Heart right ventricle (tissue), 16 donors: ENCODE results near the gene GDAP1L1. TPM values are rescaled to one million over a fixed set of nuclear protein-coding genes. Genes with fewer than 3 reads are reported as not detected.

Source experiments
- ATAC-seq, 8 donors: fragments of 200-7000 bp; cut with Tn5 transposase; one replicate each; pipeline ENCODE4 v1.9.1; 2020; ENCODE audit warnings: mild to moderate bottlenecking in 8 of 8, moderate library complexity in 8 of 8, moderate number of reproducible peaks in 1 of 8
- DNase-seq, 2 donors: peaks; one replicate each; pipeline ENCODE4 v3.0.0-alpha.2; 2020
- H3K27ac ChIP-seq, 10 donors: fragments of 200-600 bp; sonication (generic) in 2 of 10; one replicate each; pipeline versions ENCODE4 v1.5.0 to v1.8.0; 2020 to 2022; ENCODE audit warnings: mild to moderate bottlenecking in 3 of 10
- H3K27me3 ChIP-seq, 7 donors: fragments of 200-600 bp; one replicate each; pipeline ENCODE4 v1.8.0; 2021 to 2022; ENCODE audit warnings: mild to moderate bottlenecking in 2 of 7
- H3K36me3 ChIP-seq, 9 donors: fragments of 200-600 bp; sonication (generic) in 1 of 9; one replicate each; pipeline versions ENCODE4 v1.5.0 to v1.8.0; 2020 to 2022; ENCODE audit warnings: mild to moderate bottlenecking in 2 of 9
- H3K4me1 ChIP-seq, 9 donors: fragments of 200-600 bp; sonication (generic) in 1 of 9; one replicate each; pipeline versions ENCODE4 v1.5.0 to v1.8.0; 2020 to 2022; ENCODE audit warnings: mild to moderate bottlenecking in 4 of 9
- H3K4me3 ChIP-seq, 10 donors: fragments of 200-600 bp; sonication (generic) in 2 of 10; one replicate each; pipeline versions ENCODE4 v1.5.0 to v1.8.0; 2020 to 2022; ENCODE audit warnings: mild to moderate bottlenecking in 7 of 10, moderate library complexity in 2 of 10
- H3K9me3 ChIP-seq, 11 donors: fragments of 200-600 bp in 10 of 11; sonication (generic) in 2 of 11; one replicate each; pipeline versions ENCODE4 v1.5.0 to v1.8.0; 2013 to 2022; ENCODE audit warnings: mild to moderate bottlenecking in 2 of 11, control low read depth in 1 of 11, moderate library complexity in 1 of 11
- WGBS, 2 donors: extraction: QIAGEN DNeasy Blood & Tissue Kit; methylation state at CpG; one replicate each; pipeline ENCODE4 v1.1.7; 2013; ENCODE audit warnings: inconsistent platforms in 1 of 2; 5-methylcytosine and 5-hydroxymethylcytosine counted together
- intact Hi-C, 10 donors: fragments of 100-400 bp; cut with DNase I; formaldehyde crosslinking; loops; one replicate each; pipeline versions ENCODE4 v1.11.1 to v1.14.2; 2022
- polyA plus RNA-seq, 2 donors: library from polyadenylated mRNA; stranded (reverse); fragments of 200-250 nt; gene quantifications; one replicate each; pipeline ENCODE4 v1.2.3, GENCODE V29; 2013
- total RNA-seq, 10 donors: library from RNA; stranded (reverse); fragmentation: NEBNext Ultra II Directional in 3 of 10; extraction: Animal tissue kit (Norgen Biotek cat#: 25700) in 3 of 10; gene quantifications; one replicate each; pipeline versions ENCODE4 v1.2.1 to v1.2.4, GENCODE V29; 2021 to 2023
- TF ChIP-seq, protein P1 (sequence below), 9 donors: fragments of 200-600 bp; sonication (generic) in 2 of 9; IDR thresholded peaks; one replicate each; pipeline versions ENCODE4 v1.5.0 to v1.8.0; 2021 to 2022; ENCODE audit warnings: antibody characterized with exemption in 9 of 9, mild to moderate bottlenecking in 5 of 9, moderate library complexity in 1 of 9
- donor health status: Arrhythmogenic right ventricular cardiomyopathy.
- donor health status: ischemic (EF 13 %, LVEDD 7.1; RV severe dilation, severe dysfunction).
- donor health status: healthy with polysubstance abuse.
- donor health status: DM: no; HTN: yes; CAD: no.
- donor health status: DM: no; HTN: no; CAD: no.
- donor health status: ischemic (EF 25% LVEDD 6.9; RV normal size, moderate dysfunction).
- donor health status: ischemic (EF 25% LVEDD 5.7; RV mildly dilated, moderate dysfunction).
- donor health status: healthy.
- donor health status: DM: yes; HTN: yes; CAD: no.
- donor health status: Ischemic cardiomyopathy.
- donor health status: ischemic (EF 35%, LVEDD 5.7; RV mildly dilated, moderate dysfunction).
- donor health status: nonischemic (EF 11% LVEDD 7.7; RV severe dilation, severe dysfunction).
- donor health status: DM: yes; HTN: yes; CAD: no.
- donor health status: PGD.
- donor health status: ischemic (EF 29% LVEDD 5.4; RV normal size, mild dysfunction).
- donor health status: nonischemic (EF 23%, LVEDD 6.1; RV moderate dilation, normal function).

Gene GDAP1L1
- total and polyA plus RNA-seq, 12 donors = 0.09 to 0.71 (median 0.34) TPM; not detected in 2

DNA sequence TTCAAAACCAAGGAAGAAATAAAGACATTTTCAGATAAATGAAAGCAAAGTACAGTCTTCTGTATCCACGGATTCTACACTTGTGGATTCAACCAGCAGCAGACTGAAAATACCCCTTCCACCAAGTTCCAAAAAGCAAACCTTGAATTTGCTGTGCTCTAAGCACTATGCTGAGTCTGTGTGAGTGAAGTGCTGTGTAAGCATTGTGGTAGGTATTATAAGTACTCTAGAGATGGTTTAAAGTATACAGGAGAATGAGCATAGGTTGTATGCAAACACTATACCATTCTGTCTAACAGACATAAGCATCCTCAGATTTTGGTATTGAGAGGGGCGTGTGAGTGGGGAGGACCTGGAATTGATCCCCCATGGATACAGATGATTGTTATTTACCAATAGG is 46.1 kb upstream of the GDAP1L1 start:
- Histone ChIP-seq H3K36me3 (peaks cover 0 to 93% (median 43%) of the 10 kb centered on the region in 9 donors), H3K9me3 (no peaks in the 10 kb centered on the region), H3K27me3 (no peaks in the 10 kb centered on the region), H3K27ac (peak overlapping the region in 3 of 10 donors; percentile 13 to 64 (median 20)), H3K4me3 (no peak overlapping the region), H3K4me1 (peaks cover 0 to 46% (median 32%) of the 10 kb centered on the region in 9 donors)
- ATAC-seq (no peak), DNase-seq (no peak)
- TF ChIP-seq, protein P1, sequence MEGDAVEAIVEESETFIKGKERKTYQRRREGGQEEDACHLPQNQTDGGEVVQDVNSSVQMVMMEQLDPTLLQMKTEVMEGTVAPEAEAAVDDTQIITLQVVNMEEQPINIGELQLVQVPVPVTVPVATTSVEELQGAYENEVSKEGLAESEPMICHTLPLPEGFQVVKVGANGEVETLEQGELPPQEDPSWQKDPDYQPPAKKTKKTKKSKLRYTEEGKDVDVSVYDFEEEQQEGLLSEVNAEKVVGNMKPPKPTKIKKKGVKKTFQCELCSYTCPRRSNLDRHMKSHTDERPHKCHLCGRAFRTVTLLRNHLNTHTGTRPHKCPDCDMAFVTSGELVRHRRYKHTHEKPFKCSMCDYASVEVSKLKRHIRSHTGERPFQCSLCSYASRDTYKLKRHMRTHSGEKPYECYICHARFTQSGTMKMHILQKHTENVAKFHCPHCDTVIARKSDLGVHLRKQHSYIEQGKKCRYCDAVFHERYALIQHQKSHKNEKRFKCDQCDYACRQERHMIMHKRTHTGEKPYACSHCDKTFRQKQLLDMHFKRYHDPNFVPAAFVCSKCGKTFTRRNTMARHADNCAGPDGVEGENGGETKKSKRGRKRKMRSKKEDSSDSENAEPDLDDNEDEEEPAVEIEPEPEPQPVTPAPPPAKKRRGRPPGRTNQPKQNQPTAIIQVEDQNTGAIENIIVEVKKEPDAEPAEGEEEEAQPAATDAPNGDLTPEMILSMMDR (IDR thresholded peaks at IDR 0.05) = no peak
- intact Hi-C loops = no loop called here
- 48 to 88% methylated on average over 2 of the region's 2 CpGs for WGBS, 2 donors

DNA sequence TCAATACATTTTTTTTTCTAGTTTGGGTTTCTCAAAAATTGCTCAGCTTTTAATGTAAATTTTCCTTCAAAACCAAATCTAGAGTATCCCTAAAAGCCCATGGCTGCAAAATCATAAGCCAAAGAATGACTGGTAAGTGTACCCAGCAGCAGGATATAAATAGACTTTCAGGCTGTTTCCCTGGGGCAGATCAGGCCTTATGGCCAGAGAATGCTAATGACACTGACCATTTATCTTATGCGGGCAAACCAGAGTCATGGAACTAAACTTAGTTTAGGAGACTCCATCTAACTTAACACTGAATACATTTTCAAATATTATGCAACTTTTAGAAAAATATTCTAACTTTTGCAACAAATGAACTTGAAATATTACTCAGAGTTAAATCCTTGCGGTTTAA is 43.9 kb upstream of the GDAP1L1 start:
- DNase-seq = peak in 1 of 2 donors; percentile 29

DNA sequence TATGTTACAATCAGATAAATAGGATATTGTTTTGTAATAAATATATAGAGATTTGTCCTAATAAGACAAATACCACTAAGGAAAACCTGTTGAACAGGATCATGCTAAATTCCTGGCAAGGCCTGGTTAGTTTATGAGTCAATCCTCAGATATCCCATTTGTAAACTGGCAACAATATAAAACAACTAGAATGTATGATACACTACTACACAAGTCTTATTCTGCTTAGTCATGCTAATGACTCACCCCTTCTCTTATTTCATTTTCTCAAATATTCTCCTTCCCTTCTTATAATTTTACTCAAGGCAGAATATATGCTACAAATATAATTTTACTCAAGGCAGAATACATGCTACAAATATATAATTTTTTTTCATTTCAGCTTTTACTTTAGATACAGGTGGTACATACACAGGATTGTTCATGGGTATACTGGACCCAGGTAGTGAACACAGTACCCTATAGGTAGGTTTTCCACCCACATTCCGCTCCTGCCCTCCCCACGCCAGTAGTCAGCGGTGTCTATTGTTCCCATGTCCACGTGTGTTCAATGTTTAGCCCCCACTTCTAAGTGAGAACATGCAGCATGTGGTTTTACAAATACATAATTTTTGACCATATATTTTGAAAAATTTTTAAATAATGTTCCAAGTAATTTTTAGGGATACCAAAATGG is 42.8 kb upstream of the GDAP1L1 start:
- no peaks in the 10 kb centered on the region for H3K27me3 ChIP-seq
- H3K4me1 ChIP-seq = peaks cover 0 to 79% (median 62%) of the 10 kb centered on the region in 9 donors
- TF ChIP-seq, protein P1 (IDR thresholded peaks at IDR 0.05) = no peak
- ATAC-seq (peak in 6 of 8 donors; percentile 32 to 84 (median 64)), DNase-seq (no peak)
- no peak overlapping the region for H3K4me3 ChIP-seq
- intact Hi-C loops = no loop called here
- WGBS, 2 donors = 91 to 92% methylated on average over 4 of the region's 4 CpGs
- H3K9me3 ChIP-seq = no peaks in the 10 kb centered on the region
- peaks cover 0 to 70% (median 33%) of the 10 kb centered on the region in 9 donors for H3K36me3 ChIP-seq
- H3K27ac ChIP-seq = peak overlapping the region in 9 of 10 donors; percentile 31 to 67 (median 54)

More for the DNA sequence above, 43.9 kb upstream of the GDAP1L1 start:
- H3K4me1 ChIP-seq = peaks cover 0 to 67% (median 51%) of the 10 kb centered on the region in 9 donors
- peak; percentile 53 to 91 (median 80) for ATAC-seq
- intact Hi-C loops = no loop called here
- 42 to 82% methylated on average over 2 of the region's 2 CpGs for WGBS, 2 donors
- TF ChIP-seq, protein P1 (IDR thresholded peaks at IDR 0.05) = no peak
- no peaks in the 10 kb centered on the region for H3K9me3 ChIP-seq
- peaks cover 0 to 81% (median 33%) of the 10 kb centered on the region in 9 donors for H3K36me3 ChIP-seq
- H3K27me3 ChIP-seq = no peaks in the 10 kb centered on the region
- no peak overlapping the region for H3K4me3 ChIP-seq
- peak overlapping the region in 9 of 10 donors; percentile 40 to 67 (median 58) for H3K27ac ChIP-seq

DNA sequence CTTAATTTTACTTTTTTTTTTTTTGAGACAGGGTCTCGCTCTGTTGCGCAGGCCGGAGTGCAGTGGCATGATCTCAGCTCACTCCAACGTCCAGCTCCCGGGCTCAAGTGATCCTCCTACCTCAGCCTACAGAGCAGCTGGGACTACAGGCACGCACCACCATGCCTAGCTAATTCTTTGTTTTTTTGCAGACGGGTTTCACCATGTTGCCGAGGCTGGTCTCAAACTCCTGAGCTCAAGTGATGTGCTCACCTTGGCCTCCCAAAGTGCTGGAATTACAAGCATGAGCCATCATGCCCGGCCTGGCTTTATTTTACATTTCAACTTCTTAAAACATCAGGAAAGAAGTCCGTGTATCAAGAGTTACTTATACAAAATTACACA is 42.3 kb upstream of the GDAP1L1 start:
- no peak for DNase-seq
- no peak for ATAC-seq
- intact Hi-C loops = loop anchor here in 1 of 10 donors (5.0 kb wide), 1 partner anchor 748 kb away; the partner anchor contains the start of gene SRSF6
- WGBS, 2 donors = 88 to 89% methylated on average over 10 of the region's 10 CpGs
- H3K4me1 ChIP-seq = peaks cover 0 to 80% (median 67%) of the 10 kb centered on the region in 9 donors
- H3K36me3 ChIP-seq = peaks cover 0 to 65% (median 33%) of the 10 kb centered on the region in 9 donors
- no peak overlapping the region for H3K4me3 ChIP-seq
- no peaks in the 10 kb centered on the region for H3K27me3 ChIP-seq
- H3K27ac ChIP-seq = peak overlapping the region in 9 of 10 donors; percentile 21 to 67 (median 41)
- no peaks in the 10 kb centered on the region for H3K9me3 ChIP-seq
- TF ChIP-seq, protein P1 (IDR thresholded peaks at IDR 0.05) = no peak
